ENCODE results near the gene BST1. TPM values are rescaled to one million over a fixed set of nuclear protein-coding genes. Genes with fewer than 3 reads are reported as not detected.
"Not testable (repeated sequence)": the region's sequence is repeated elsewhere in the genome, so short reads cannot be mapped to it uniquely, and the experiment has no call there.

The BST1 gene
- total RNA-seq, 1 experiment from 2014 or later: not detected

- DNase-seq (ENCODE audit: low read depth, low spot score): no peak
- in situ Hi-C loops (cut with HindIII; ENCODE audit: low pct_unique_long_range_greater_than_20kb, low sequenced_read_pairs): no loop called here
Measured at GRCh38 chr4:15757054-15757453, 54.2 kb downstream of the BST1 start.

DNA sequence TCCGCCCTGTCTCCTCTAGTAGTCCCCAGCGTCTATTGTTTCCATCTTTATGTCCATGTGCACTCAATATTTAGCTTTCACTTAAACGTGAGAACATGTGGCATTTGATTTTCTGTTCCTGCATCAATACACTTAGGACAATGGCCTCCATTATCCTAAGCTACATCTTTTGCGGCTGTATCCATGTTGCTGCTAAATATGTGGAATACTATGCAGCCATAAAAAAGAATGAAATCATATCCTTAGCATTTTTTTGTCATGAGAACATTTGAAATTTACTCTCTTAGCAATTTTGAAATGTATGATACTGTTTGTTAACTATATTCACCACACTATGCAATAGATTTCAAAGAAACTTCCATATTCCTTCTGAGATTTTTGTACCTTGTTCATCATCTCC lies 55.4 kb downstream of the BST1 start:
- no peak for DNase-seq (ENCODE audit: low read depth, low spot score)
- in situ Hi-C loops (cut with HindIII; ENCODE audit: low pct_unique_long_range_greater_than_20kb, low sequenced_read_pairs): no loop called here

DNA sequence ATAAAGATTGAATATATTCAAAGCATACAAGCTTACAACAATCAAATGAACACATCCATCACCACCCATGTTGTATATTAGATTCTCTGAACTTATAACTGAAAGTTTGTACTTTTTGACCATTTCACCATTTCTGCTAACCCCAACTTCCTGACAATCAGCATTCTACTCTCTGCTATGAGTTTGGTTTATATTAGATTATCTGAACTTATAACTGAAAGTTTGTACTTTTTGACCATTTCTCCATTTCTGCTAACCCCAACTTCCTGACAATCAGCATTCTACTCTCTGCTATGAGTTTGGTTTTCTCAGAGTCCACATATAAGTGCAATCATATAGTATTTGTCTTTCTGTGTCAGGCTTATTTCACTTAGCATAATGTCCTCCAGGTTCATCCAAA lies 59.6 kb downstream of the BST1 start:
- DNase-seq (ENCODE audit: low read depth, low spot score); in situ Hi-C loops (cut with HindIII; ENCODE audit: low pct_unique_long_range_greater_than_20kb, low sequenced_read_pairs): not testable (repeated sequence)

DNA sequence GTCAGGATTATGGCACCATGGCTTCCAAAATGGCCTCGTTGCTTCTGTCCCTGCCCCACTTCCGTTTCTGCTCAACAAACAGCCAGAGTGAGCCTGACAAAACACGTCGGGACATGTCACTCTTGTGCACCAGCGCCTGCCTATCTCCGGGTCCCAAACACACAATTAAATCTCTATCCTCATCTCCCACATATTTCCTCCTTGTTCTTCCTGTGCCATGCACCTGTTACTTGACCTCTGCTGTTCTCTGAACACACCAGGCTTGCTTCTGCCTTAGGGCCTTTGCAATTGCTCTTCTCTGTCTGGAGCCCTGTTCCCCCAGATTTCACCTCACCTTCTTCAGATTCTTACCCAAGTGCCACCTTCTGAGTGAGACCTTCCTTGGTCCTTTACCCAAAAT lies 62.5 kb downstream of the BST1 start:
- DNase-seq (ENCODE audit: low read depth, low spot score): no peak

GRCh38 chr4:15765910-15766697 lies 63.2 kb downstream of the BST1 start:
- no peak for DNase-seq (ENCODE audit: low read depth, low spot score)
- in situ Hi-C loops (cut with HindIII; ENCODE audit: low pct_unique_long_range_greater_than_20kb, low sequenced_read_pairs): no loop called here

More for the DNA sequence above, 62.5 kb downstream of the BST1 start:
- in situ Hi-C loops (cut with HindIII; ENCODE audit: low pct_unique_long_range_greater_than_20kb, low sequenced_read_pairs): no loop called here

DNA sequence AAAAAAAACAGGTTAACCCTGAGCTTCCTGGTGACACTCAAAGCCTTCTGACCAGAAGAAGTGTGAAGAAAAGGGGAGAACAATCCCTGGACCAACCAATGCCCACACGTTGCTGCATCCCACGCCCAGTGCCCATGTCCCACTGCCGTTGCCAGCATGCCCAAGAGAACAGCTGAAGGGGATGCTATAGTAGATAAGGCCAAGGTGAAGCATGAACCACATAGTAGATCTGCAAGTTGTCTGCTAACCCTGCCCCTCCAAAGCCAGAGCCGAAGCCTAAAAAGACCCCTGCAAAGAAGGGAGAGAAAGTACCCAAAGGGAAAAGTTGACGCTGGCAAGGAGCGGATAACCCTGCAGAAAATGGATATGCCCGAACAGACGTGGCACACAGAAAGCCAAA lies 64.0 kb downstream of the BST1 start:
- DNase-seq (ENCODE audit: low read depth, low spot score): no peak
- in situ Hi-C loops (cut with HindIII; ENCODE audit: low pct_unique_long_range_greater_than_20kb, low sequenced_read_pairs): no loop called here

DNA sequence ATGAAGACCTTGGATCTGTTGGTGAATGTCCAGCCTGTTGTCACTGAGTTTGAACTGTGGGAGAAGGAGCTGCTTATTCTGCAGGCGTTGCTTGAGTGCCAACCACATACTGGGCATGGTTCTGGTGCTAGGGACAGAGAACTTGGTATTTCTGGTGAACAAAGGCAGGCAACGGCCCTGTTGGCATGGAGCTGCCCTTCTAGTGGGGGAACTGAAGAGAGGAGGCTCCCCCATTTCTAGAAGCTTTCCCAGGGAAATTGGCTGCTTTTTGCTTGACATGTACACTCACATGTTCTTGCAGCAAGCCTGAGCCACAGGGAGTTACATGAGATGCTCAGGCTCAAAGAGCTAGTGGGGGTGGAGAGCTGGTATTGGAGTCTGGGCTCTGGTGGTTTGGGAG lies 66.3 kb downstream of the BST1 start:
- no peak for DNase-seq (ENCODE audit: low read depth, low spot score)
- in situ Hi-C loops (cut with HindIII; ENCODE audit: low pct_unique_long_range_greater_than_20kb, low sequenced_read_pairs): no loop called here

- in situ Hi-C loops (cut with HindIII; ENCODE audit: low pct_unique_long_range_greater_than_20kb, low sequenced_read_pairs): no loop called here
- DNase-seq (ENCODE audit: low read depth, low spot score): no peak
Measured at GRCh38 chr4:15771216-15772058, 68.6 kb downstream of the BST1 start.

DNA sequence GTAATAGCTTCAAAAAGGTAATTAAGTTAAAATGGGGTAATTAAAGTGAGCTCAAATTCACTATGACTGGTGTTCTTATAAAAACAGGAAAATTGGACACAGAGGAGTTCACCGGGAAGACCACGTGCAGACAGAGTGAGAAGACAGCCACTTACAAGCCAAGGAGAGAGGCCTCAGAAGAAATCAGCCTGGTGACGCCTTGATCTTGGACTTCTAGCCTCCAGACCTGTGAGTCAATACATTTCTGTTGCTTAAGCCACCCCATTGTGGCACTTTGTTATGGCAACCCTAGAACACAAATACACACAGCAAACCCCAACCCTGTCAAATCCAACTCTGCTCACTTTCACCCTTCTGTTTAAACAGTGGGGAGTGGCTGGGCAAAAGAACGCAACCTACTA lies 71.2 kb downstream of the BST1 start:
- no peak for DNase-seq (ENCODE audit: low read depth, low spot score)
- in situ Hi-C loops (cut with HindIII; ENCODE audit: low pct_unique_long_range_greater_than_20kb, low sequenced_read_pairs): no loop called here

DNA sequence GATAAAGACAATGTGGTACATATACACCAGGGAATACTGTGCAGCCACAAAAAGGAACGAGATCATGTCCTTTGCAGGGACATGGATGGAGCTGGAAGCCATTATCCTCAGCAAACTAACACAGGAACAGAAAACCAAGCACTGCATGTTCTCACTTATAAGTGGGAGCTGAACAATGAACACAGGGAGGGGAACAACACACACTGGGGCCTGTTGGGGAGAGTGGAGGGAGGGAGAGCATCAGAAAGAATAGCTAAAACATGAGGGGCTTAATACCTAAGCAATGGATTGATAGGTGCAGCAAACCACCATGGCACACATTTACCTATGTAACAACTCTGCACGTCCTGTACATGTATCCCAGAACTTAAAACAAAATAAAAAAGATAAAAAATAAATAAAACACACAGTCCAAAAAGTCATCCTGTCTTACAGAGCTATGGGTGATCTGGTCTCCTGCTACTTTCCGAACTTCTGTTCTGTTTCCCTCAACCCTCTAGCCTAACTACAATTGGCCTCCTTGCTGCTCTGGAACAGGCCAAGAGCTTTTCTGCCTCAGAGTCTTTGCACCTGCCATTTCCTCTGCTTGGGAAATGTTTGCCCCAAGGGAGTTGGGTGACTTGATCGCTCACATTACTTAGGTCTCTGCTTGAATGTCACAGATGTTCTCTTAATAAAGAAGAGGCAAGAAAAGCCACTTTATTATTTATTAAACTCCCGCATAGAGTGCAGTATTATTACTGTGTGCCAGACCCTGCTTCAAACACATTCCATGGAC lies 74.2 kb downstream of the BST1 start:
- in situ Hi-C loops (cut with HindIII; ENCODE audit: low pct_unique_long_range_greater_than_20kb, low sequenced_read_pairs): no loop called here
- no peak for DNase-seq (ENCODE audit: low read depth, low spot score)

DNA sequence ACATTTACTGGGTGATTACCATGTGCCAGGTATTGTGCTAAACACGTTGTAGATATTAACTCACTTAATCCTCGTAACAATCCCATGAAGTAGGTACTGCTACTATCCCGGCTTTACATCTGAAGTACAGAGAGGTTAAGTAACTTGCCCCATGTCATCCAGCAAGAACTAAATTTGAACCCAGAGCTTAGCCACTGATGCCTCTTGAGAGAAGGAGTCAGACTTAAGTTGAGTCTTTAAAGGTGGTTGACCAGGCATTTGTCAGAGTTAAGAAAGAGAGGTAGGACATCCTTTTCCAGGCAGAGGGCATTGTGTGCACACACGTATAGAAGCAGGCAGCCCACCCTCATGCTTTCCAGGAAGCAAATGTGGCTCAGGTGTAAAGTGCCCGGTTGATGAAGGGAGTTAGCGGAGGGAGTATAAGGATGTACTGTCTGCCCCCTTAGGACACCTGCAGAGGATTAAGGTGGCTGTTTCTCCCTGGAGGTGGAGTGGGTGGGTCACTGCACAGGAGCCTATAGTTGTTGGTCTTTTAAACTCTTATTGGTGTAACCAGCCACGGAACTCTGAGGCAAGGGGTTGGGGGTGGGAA lies 74.9 kb downstream of the BST1 start:
- in situ Hi-C loops (cut with HindIII; ENCODE audit: low pct_unique_long_range_greater_than_20kb, low sequenced_read_pairs): no loop called here
- DNase-seq (ENCODE audit: low read depth, low spot score): no peak

DNA sequence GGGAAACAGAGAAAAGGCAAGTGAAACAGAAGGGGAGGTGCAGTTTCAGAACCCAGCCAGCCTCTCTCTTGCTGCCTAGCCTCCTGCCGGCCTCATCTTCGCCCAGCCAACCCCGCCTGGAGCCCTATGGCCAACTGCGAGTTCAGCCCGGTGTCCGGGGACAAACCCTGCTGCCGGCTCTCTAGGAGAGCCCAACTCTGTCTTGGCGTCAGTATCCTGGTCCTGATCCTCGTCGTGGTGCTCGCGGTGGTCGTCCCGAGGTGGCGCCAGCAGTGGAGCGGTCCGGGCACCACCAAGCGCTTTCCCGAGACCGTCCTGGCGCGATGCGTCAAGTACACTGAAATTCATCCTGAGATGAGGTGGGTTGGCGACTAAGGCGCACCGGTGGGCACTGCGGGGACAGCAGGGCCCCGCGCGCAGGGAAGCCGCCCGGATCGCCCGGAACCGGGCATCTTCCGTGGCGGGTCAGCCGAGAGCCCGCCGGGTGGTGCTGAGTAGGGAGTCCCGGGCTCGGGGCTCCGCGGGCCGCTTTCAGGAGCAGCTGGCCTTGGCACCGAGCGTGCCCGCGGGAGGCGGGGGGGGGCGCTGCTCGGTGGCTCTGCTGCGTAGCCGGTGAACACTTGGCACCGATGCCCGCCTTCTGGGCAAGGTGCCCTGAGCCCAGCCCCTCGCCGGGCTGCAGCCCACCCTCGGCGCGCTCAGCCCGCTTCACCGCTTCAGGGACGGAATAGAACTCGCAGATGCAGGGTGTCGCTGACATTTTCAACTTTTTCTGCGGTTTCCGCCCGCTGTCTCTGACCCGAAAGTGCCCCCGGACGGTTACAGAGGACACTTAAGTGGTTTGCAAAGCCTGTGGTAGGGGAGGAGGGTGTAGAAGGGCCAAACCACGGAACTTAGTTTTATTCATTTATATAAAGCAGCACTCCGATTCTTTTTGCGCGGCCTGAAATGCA lies 75.7 kb downstream of the BST1 start, which contains the start of gene CD38:
CD38 (plus strand) TSS at position 40 of the 953 bp plus-strand sequence; CDS start at position 127, 87 bp downstream.
- DNase-seq (ENCODE audit: low read depth, low spot score): no peak
- in situ Hi-C loops (cut with HindIII; ENCODE audit: low pct_unique_long_range_greater_than_20kb, low sequenced_read_pairs): no loop called here

GRCh38 chr4:15779306-15779705 lies 76.4 kb downstream of the BST1 start:
- in situ Hi-C loops (cut with HindIII; ENCODE audit: low pct_unique_long_range_greater_than_20kb, low sequenced_read_pairs): no loop called here
- peak; percentile 28 for DNase-seq (ENCODE audit: low read depth, low spot score)

DNA sequence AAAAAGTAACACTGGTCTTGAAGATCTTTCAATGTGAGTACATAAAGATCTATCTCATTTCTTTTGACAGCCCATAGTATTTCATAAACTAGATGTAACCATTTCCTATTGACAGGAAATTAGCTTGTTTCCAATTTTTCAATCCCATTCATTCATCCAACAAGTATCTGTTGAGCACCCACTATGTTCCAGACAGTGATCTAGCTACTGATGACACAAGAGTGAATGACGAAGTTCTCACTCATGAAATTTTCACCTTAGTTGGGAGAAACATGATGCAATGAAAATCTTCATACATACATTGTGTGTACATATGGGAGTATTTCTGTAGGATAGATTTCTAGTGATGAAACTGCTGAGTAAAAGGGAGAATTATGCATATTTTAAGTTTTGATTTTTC lies 76.9 kb downstream of the BST1 start:
- in situ Hi-C loops (cut with HindIII; ENCODE audit: low pct_unique_long_range_greater_than_20kb, low sequenced_read_pairs): no loop called here
- no peak for DNase-seq (ENCODE audit: low read depth, low spot score)

DNA sequence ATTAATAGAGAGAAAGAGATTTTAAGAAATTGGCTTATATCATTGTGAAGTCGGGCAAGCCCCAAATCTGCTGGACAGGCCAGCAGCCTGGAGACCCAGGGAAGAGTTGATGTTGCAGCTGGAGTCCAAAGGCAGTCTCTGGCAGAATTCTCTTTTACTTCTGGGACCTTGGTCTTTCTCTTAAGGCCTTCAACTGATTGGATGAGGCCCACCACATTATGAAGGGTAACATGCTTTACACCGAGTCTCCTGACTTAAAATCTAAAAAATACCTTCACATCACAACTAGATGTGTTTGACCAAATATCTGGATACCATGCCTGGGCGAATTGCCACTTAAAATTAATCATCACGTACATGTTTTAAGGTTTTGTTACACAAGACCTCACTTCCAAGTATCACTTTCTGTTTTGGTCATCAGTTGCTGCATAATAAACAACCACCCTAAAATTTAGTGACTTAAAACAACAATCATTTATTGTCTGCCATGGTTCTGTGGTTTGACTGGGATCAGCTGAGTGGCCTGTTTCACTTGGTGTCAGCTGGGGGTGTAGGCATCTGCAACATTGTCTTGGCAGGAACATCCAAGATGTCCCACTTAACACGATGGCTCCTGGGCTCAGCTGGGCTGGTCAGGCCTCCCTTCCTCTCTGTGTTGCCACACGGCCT lies 78.7 kb downstream of the BST1 start:
- no peak for DNase-seq (ENCODE audit: low read depth, low spot score)
- in situ Hi-C loops (cut with HindIII; ENCODE audit: low pct_unique_long_range_greater_than_20kb, low sequenced_read_pairs): no loop called here
